GM18517 (cell line): Measurements from ENCODE around the gene INPP5K.
"Not testable (repeated sequence)": the region's sequence is repeated elsewhere in the genome, so short reads cannot be mapped to it uniquely, and the experiment has no call there.

Experiments used
- ATAC-seq: cut with Tn5 transposase; IDR thresholded peaks from one replicate; pipeline ENCODE4 v1.9.1; 2021; ENCODE audit warnings: mild to moderate bottlenecking, moderate library complexity; ENCODE audit not compliant: unreplicated experiment

The INPP5K gene

DNA sequence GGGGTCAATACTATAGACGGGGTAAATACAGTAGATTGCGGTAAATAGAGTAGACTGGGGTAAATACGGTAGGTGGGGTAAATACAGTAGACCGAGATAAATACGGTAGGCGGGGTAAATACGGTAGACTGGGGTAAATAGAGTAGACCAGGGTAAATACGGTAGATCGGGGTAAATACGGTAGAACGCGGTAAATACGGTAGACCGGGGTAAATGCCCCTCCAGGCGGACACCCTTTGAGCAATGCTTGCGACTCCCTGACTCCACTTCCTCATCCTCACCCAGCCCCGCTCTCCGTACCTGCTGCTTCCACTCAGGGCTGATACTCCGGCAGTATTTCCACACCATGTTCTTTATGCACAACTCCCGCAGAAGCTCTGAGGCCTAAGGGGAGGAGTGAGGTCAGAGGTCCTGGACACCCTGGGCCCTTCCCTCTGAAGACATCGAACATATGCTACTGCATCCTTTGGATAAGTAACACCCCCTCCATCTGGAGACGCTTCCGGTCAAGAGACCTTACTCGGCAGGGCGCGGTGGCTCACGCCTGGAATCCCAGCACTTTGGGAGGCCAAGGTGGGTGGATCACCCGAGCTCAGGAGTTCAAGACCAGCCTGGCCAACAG, 47.1 kb downstream of the INPP5K start:
- no peak for ATAC-seq

DNA sequence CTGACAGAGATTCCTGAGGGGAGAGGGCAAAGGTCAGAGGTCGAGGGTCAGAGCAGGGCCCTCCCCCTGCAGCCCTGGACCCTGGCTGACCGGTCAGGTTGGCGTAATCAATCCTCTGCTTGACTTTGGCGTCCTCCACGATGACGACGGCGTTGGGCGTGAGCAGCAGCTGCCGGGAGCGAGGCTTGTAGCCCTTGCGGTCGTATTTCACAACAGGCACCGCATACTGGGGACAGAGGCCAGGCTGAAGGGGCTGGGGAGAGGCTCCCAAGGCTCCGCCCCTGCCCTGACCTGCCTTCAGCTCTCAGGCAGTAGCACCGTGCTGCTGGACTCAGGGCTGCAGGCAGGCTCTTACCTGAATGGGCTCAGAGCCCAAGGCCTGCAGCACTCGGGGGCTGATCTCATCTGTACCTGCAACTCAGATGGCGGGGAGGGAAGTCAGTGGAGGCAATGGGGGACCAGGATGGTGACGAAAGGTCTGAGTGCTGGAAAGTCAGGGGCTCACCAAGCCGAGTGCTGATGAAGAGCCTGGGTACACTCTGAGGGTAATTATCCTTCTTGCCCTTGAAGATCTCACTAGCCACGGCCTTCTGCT, 48.4 kb downstream of the INPP5K start:
- no peak for ATAC-seq

DNA sequence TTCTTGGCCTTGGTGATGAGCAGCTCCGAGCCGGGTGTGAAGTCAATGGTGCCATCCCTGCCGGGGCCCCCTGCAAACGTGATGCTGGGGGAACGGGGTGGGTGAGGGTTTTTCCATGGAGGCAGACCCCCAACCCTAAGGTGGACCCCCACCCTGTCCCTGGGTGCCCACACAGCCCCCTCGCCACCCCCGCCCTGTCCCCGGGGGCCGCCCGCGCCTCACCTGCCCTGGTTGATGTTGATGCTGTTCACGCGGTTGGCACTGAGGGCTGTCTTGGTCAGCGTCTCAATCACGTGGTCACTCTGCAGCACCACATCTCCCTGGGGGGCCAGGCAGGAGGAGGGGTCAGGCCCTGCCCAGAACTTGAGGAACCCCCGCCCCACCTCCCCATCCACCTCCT, 49.2 kb downstream of the INPP5K start:
- no peak for ATAC-seq

DNA sequence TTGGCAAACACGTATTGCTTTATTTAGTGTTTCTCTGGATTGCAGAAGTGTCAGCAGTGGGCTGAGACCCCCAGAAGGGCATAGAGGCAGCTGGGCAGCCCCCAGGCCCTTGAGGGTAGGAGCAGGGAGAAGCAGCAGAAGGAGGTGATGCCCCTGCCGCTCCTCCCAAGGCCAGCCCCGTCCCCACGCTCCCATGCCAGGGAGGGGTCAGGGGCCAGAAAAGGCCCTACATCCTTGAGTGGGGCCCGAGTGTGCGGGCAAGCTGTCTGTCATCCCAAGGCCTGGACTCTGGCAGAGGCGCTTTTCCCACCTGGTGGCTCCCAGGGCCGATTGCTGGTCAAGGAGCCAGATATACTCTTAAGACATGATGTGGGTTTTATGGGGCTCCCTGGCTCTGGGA, 52.2 kb downstream of the INPP5K start:
- ATAC-seq = no peak

DNA sequence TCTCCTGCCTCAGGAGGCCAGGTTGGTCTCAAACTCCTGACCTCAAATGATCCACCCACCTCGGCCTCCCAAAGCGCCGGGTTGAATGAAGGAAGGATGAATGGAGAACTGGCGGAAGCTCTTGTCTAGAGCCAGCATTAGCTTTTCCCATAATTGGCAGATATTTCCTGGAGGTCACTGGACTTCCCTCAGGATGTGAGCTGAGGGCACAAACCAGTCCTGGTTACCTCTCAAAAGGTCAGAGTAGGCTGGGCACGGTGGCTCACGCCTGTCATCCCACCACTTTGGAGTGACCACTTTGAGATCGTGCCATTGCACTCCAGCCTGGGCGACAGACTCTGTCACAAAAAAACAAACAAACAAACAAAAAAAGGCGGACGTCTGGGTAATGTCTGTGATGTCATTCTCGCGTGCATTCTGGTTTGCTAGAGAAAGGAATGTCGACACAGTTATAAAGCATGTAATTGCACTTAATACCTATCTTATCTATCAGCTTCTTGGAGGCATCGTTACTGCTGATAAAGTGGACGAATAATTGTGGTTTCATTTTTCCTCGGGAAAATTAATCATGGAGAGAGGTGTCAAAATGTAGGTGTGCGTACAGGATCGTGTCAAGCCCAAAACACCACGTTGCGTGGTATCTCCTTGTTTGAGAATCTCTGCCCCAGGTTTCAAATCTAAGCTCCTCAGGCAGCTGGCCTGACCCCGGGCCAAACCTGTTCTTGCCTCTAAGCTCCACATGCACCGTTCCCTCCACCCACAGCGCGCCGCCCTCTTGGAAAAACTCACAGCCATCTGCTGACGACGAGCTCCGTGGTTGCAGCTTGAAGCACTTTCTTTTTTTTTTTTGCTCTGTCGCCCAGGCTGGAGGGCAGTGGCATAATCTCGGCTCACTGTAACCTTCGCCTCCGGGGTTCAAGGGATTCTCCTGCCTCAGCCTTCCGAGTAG, 54.0 kb downstream of the INPP5K start:
- ATAC-seq = no peak

DNA sequence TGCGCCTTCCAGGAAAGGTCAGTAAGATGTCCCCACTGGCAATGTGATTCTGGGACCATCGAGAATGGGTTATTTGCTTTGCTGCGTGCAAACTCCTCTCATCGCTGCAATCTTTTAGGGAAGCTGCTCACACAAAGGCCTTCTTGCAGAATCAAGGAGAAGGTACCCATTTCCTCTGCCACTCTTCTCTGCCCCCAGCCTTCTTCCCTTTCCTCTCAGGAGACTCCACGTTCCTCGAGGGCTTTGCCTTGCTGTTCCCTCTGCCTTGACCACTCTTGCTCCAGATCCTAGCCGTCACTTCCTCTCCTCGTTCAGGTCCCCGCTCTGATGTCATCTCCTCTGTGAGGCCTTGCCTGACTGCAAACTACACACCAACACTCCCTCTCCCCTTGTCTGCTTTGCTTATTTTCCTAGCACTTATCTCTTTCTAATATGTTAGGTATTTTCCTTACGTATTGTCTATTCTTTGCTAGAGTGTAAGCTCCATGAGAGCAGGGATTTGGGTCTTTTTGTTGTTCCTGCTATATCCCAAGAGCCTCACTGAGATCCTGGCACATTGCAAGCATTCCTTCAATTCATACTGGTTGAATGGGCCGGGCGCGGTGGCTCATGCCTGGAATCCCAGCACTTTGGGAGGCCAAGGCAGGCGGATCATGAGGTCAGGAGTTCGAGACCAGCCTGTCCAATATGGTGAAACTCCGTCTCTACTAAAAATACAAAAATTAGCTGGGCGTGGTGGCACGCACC, 55.0 kb downstream of the INPP5K start:
- ATAC-seq = no peak

DNA sequence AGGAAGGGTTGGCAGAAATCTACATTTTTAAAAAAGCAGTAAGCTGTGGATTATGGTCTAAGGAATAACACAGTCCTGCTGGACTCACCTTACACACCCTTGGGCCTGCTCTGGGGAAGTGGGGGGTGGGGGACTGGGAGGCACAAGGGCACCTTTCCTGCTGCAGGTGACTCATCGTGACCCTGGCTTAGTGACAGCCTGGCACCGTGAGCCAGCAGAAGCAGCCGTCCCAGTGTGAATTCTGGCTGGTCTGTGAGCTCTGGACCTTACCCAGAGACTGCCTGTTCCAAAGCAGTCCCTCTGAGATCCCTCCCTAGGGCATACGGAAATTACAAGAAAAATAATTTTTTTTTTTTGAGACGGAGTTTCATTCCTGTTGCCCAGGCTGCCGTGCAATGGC, 56.2 kb downstream of the INPP5K start:
- no peak for ATAC-seq

DNA sequence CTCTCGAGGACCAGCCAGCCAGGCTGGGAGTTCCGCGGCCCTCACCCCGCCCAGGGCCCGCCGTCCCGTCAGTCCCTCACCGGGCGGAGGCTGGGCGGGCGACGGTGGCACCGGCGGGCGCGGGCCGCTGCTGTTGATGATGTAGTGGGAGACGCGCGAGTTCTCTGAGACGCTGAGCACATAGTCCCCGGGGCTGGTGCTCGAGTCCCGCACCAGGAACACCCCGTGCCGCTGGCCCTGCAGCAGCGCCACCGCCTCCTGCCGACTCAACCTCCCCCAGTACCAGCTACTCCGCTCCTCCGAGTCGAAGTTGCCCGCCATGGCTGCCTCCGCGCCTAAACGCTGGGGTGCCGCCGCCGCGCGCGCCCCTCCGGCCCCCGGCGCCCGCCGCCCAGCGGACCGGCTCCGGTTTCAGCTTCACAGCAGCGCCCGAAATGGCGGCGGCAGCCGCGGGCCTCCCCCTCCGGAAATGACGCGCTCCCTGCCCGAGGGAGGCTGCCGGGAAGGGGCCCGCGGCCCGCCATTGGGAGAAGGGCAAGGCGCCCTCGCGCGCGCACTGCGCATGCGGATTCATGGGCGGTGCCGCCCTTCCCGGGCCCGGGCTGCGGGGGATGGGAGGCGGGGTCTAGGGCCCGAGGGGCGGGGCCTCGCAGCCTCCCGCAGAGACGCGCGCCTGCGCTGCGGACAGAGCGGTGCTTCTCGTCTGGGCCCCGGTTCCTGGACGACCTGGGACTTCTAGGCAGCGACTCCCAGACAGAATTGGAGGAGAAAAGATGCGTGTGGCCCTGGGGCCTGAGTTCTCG, 60.4 kb downstream of the INPP5K start, which contains the start of gene CRK:
TSS of gene CRK (minus strand) at position 436 of the 803 bp plus-strand sequence. CDS start at position 321, 115 bp downstream.
- ATAC-seq = peak; percentile 62

DNA sequence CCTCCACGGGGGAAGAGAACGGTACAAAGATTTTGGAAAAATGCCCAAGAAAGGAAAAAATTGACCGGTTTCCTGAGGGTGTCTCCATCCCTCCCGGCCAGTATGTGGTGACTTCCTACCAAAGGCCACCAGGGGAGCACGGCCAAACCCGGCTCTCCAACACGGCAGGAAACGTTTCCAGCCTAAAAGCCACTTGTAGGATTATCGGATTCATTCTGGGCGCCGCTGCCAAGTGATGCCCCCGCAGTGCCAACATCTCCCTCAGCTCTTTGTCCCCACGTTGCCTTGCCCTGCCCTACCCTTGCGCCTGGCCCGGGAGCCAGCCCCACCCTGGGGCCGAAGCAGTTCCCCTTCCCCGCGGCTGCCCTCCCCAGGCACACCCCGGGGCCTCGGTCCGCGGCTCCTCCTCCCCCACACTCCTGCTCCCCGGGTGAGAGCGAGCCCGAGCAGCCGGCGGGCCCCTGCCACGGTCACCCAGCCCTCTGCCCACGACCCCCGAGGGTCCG, 61.1 kb downstream of the INPP5K start:
- peak; percentile 33 for ATAC-seq

DNA sequence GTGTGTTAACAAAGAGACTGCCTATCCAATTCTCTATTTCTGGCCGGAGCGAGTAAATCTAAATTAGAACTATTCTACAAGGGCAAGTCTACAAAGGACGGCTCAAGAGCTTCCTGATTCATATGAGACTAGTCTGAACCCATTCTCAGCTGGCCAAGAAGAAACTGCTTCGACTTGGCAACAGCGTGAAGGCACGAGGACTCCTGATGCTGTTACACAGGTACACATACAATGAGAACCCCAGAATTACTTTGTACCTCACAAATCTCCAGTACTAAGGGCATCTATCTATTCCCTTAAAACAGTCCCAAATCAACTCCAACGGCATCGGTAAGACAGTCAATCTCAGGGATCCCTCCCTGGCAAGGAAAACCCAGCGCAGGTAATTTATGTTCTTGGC, 61.9 kb downstream of the INPP5K start:
- no peak for ATAC-seq

DNA sequence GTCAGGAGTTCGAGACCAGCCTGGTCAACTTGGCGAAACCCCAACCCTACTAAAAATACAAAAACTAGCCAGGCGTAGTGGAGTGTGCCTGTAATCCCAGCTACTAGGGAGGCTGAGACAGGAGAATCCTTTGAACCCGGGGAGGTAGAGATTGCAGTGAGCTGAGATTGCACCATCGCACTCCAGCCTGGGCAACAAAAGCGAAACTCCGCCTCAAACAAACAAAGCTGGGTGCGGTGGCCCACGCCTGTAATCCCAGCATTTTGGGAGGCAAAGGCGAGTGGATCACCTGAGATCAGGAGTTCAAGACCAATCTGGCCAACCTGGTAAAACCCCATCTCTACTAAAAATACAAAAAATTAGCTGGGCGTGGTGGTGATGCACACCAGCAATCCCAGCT, 62.7 kb downstream of the INPP5K start:
- ATAC-seq = not testable (repeated sequence)

DNA sequence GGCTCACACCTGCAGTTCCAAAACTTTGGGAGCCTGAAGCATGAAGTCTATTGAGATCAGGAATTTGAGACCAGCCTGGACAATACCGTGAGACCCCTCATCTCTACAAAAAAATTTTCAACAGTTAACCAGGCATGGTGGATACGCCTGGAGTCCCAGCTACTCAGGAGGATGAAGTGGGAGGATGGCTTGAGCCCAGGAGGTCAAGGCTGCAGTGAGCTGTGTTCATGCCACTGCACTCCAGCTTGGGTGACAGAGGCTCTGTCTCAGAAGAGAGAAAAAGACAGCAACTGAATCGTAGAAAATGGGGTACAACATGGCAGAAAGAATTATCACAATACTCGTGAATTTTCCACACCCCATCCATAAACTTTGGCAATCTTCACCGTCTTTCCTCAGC, 63.6 kb downstream of the INPP5K start:
- no peak for ATAC-seq

DNA sequence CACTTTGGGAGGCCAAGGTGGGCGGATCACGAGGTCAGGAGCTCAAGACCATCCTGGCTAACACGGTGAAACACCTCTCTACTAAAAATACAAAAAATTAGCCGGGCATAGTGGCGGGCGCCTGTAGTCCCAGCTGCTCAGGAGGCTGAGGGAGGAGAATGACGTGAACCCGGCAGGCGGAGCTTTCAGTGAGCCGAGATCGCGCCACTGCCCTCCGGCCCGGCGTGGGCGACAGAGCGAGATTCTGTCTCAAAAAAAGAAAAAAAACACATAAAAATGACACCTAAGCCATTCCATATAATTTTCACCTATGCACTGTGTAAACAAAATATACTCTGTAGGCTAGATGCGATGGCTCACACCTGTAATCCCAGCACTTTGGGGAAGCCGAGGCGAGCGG, 66.2 kb downstream of the INPP5K start:
- ATAC-seq = not testable (repeated sequence)

DNA sequence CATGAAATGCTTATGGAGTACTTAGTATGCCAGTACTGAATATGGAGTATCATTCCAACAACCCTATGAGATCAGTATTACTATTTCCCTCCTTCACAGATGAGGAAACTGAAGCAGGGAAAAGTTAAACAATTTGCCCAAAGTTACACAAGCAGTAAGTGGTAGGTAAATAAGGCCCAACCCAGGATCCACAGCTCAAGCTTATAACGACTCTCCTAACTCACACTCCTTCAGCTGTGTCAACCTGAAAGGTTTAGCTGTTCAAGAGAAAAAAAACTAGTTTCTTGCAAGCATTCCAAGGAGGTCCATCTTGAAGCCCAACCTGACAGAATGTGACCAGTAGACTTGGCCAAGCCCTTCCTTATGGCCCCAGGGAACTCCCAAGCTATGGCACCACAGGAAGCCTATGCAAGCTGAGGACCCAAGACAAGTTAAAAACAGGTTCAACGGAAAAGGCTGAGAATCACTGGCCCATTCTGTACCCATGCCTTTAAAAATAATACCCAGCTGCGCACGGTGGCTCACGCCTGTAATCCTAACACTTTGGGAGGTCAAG, 66.9 kb downstream of the INPP5K start:
- no peak for ATAC-seq

DNA sequence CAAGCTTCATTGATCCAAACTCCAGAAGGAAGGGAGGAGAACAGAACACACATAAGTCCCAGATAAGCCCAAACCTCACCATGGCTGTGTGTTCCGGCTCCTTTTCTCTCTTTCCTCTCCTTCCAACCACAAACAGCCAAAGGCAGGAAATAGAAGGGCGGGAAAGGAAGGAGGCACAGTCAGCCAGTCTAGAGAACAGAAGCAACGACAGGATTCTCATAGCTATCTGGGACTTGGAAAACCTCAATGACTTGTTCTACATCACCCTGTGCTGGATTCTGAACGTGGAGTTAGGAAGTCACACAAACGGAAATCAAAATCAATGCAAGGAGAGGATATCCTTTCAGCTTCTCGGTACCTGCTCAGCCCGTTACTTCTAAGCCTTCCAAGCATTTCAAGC, 69.4 kb downstream of the INPP5K start:
- ATAC-seq = no peak

DNA sequence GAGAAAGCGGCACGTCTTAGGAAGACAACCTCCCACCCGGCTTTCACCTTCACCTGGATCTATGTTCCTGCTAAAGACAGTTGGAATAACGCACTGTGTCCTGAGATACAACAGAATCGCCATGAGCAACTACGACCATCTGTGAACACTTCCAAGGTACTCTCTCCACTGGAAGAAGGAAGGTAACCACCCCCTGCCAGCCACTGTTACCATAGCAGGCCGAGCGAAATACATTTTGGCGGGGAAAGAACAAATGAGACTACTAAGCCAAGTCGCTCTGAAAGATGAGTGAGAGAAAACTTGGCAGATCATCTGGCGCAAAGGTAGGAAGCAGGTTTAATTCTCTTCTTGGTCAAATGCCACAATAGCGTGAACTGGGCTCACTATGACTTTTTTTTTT, 70.2 kb downstream of the INPP5K start:
- ATAC-seq = no peak

DNA sequence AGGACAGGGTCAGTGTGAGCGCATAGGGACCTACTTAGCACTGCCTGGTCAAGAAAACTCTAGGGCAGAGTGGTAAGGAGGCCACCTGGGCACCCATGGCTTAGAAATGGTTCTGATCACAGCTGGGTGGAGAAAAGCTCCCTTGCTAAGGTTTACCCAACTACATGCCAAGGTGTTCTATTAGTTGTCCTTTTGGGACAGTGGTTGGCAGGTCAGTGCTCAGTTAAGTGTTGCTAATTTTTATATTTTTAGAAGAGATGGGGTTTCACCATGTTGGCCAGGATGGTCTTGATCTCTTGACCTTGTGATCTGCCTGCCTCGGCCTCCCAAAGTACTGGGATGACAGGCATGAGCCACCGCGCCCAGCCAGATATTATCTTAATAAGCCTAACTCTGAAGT, 70.7 kb downstream of the INPP5K start:
- not testable (repeated sequence) for ATAC-seq
